GM18519 (cell line): ENCODE data around the gene CRACDL.
"Not testable (repeated sequence)": the region's sequence is repeated elsewhere in the genome, so short reads cannot be mapped to it uniquely, and the experiment has no call there.

Source experiments
- ATAC-seq: cut with Tn5 transposase; IDR thresholded peaks from one replicate; pipeline ENCODE4 v1.9.1; 2021; ENCODE audit warnings: mild to moderate bottlenecking, moderate library complexity; ENCODE audit not compliant: unreplicated experiment, low FRiP score

Gene CRACDL

DNA sequence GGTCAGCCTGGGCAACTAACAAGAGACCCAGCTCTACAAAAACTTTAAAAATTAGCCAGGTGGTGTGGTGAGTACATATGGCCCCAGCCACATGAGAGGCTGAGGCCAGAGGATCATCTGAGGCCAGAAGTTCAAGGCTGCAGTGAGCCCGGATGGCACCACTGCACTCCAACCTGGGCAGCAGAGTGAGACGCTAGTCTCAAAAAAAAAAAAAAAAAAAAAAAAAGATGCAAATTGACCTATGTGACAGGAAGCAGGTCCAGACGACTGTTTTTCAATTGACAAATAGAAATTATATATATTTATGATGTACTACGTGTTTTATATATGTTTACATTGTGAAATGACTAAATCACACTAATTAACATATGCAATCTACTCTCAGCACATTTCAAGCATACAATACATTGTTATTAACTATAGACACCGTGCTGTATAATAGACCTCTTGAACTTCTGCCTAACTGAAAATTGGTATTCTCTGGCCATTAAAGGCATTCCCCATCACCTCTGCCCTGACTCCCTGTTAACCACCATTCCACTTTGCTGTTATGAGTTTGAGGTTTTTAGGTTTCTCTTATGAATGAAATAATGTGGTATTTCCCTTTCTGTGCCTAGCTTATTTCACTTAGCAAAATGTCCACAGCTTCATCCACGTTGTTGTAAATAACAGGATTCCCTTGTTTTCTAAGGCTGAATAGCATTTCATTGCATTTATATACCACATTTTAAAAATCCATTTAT lies 172.6 kb downstream of the CRACDL start:
- no peak for ATAC-seq

GRCh38 chr2:98761909-98762308 lies 174.1 kb downstream of the CRACDL start:
- ATAC-seq: no peak

GRCh38 chr2:98761267-98761781 lies 174.7 kb downstream of the CRACDL start:
- ATAC-seq: no peak

DNA sequence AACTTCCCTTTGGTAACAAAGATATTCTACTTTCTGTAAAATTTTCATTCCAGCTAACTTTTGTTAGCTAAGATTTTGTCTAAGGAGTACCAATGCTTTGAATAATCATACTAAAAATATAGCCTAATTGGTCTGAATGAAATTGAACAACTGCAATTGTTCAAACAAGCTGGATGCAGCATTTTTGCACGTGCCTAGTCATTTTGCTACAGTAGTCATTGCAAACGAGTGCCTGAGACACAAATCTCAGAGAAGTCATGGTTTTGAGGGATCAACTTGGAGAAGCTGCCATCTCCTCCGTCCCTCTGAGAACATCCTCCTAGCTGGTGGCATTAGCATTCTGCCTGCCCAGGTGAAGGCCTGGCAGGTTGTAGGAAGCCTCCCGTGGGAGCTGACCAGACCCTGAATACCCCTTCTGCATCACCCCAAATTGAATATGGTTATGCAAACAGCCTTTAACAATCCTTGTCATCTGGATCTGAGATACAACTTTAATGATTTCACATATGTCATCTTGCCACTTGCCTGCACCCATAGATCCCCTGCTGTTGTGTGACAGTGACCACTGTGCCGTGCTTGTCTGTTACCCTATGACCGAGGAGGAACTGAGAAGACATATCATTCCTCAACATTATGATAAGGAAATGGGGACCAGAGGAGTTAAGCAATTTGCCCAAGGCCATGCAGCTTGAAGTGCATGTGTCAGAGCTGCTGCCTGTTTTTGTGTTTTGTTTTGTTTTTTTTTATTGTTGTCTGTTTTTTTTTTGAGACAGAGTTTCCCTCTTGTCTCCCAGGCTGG lies 176.0 kb downstream of the CRACDL start:
- ATAC-seq: no peak

DNA sequence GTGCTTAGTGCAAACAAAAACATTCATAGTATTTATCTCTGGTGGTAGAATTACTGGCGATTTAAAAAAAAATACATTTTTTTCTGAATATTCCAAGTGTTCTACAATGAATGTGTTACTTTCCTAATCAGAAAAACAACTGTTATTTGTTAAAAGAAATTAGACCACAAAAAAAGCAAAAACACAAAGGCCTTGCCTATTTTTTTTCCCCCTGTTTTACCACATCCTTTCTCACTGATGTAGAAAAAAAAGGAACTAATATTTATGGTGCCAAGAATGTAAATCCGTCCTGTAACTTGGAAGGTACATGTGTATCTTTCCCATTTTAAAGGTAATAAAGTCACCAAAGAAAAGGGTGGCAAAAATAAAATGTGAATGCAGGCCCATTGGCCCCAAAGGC lies 176.7 kb downstream of the CRACDL start:
- no peak for ATAC-seq

GRCh38 chr2:98757904-98758421 lies 178.1 kb downstream of the CRACDL start:
- ATAC-seq: peak; percentile 81

- ATAC-seq: no peak
Observed at GRCh38 chr2:98753801-98754200, 182.2 kb downstream of the CRACDL start.

DNA sequence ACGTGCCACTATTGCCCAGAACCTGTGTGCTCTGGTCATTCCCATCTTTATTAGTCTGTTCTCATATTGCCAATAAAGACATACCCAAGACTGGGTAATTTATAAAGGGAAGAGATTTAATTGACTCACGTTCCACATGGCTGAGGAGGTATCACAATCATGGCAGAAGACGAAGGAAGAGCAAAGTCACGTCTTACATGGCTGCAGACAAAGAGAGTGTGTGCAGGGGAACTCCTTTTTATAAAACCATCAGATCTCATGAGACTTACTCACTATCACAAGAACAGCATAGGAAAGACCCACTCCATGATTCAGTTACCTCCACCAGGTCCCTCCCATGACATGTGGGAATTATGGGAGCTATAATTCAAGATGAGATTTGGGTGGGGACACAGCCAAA lies 183.3 kb downstream of the CRACDL start:
- ATAC-seq: not testable (repeated sequence)

GRCh38 chr2:98751748-98752147 lies 184.3 kb downstream of the CRACDL start:
- no peak for ATAC-seq

DNA sequence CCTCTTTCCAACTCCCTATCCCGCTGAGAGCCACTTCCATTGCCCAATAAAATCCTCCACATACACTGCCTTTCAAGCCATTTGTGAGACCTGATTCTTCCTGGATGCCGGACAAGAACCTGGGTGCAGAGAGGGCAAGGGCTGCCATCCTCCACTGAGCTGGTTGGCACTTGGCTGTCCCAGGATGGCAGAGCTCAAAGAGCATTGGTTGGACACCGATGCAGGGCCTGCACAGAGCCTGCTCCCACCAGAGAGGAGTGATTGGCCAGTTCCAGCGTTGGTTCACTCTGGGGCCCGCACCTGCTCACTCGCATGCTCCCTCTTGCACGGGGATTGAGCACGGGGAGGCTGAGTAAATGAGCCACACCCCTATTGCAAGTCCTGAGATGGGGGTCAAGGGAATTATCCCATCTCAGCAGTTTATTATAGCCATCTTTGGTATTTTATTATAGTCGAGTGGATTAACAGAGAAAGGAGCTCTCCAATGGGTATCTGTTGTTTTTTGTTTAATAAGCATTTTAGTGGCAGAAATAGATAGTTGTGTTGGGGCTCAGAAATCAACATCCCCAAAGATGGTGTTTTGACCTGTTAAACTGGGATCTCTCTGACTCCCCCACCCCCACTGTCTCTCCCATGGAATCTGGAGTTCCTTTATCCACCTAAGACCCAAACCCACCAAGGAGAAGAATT lies 185.3 kb downstream of the CRACDL start:
- no peak for ATAC-seq

GRCh38 chr2:98749066-98749450 lies 187.0 kb downstream of the CRACDL start:
- ATAC-seq: no peak

- no peak for ATAC-seq
Observed at GRCh38 chr2:98748292-98749065, 187.5 kb downstream of the CRACDL start.

- no peak for ATAC-seq
Observed at GRCh38 chr2:98747888-98748287, 188.1 kb downstream of the CRACDL start.

DNA sequence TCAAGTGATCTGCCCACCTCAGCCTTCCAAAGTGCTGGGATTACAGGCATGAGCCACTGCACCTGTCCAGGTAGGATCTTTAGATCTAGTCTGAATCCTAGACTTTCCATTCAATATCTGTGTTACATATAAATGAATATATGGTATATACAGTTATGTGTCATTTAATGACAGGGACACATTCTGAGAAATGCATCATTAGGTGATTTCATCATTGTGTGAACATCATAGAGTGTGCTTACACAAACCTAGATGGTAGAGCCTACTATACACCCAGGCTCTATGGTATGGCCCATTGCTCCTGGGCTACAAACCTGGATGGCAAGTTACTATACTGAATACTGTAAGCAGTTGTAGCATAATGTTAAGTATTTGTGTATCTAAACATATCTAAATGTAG lies 189.6 kb downstream of the CRACDL start:
- no peak for ATAC-seq

GRCh38 chr2:98744595-98744994 lies 191.4 kb downstream of the CRACDL start:
- no peak for ATAC-seq
